IMR-90 (cell line): ENCODE measurements around the gene COL23A1. TPM values are rescaled to one million over a fixed set of nuclear protein-coding genes. Genes with fewer than 3 reads are reported as not detected.

Experiments used
- ATAC-seq: fragments of 200-7000 bp; cut with Tn5 transposase; 2 replicates; pipeline ENCODE4 v1.9.1; 2020; ENCODE audit warnings: low read depth, mild to moderate bottlenecking, moderate library complexity
- BruUV-seq: library from RNA; stranded (reverse); fragments of 400-500 nt; replicated peaks from 2 replicates; lab custom pipeline; 2021; lab: Mats Ljungman, UMichigan
- CTCF ChIA-PET: fragments of 300-600 bp; formaldehyde crosslinking; extraction: SDS; loops from one replicate; lab custom pipeline; 2021; ENCODE audit warnings: antibody characterized with exemption; lab: Yijun Ruan, JAX
- POLR2A ChIA-PET: fragments of 300-600 bp; sonication (Branson Sonifier 250); formaldehyde crosslinking; loops from one replicate; lab custom pipeline; 2022; ENCODE audit warnings: antibody characterized with exemption; ENCODE audit not compliant: unreplicated experiment; lab: Charles Lee
- DNase-seq: peaks from one replicate; pipeline ENCODE4 v3.0.0; 2013
- H2AFZ ChIP-seq: replicated peaks from 2 replicates; pipeline ENCODE3; 2013; ENCODE audit warnings: low read length, mild to moderate bottlenecking; ENCODE audit not compliant: poor library complexity
- H2AK5ac ChIP-seq: 2 replicates; pipeline ENCODE4 v1.6.1; 2013; ENCODE audit warnings: low read depth, low read length, inconsistent platforms
- H2AK9ac ChIP-seq: replicated peaks from 2 replicates; pipeline ENCODE3; 2013; ENCODE audit warnings: mild to moderate bottlenecking, low read depth, low read length, moderate library complexity; ENCODE audit not compliant: poor library complexity
- H2BK120ac ChIP-seq: 2 replicates; pipeline ENCODE4 v1.6.1; 2013; ENCODE audit warnings: low read depth, low read length, inconsistent platforms
- H2BK15ac ChIP-seq: 3 replicates; pipeline ENCODE4 v1.6.1; 2013; ENCODE audit warnings: low read depth, low read length, inconsistent platforms
- H2BK20ac ChIP-seq: 2 replicates; pipeline ENCODE4 v1.6.1; 2013; ENCODE audit warnings: low read depth, mild to moderate bottlenecking, inconsistent platforms, low read length, moderate library complexity
- H2BK5ac ChIP-seq: 2 replicates; pipeline ENCODE4 v1.6.1; 2013; ENCODE audit warnings: mild to moderate bottlenecking, low read depth, low read length, inconsistent platforms; ENCODE audit not compliant: poor library complexity, severe bottlenecking
- H3K14ac ChIP-seq: replicated peaks from 2 replicates; pipeline ENCODE4 v1.6.1; 2013; ENCODE audit warnings: low read depth, low read length, inconsistent platforms
- H3K18ac ChIP-seq: 2 replicates; pipeline ENCODE4 v1.6.1; 2013; ENCODE audit warnings: low read depth, low read length, control low read depth
- H3K23ac ChIP-seq: 2 replicates; pipeline ENCODE4 v1.6.1; 2013; ENCODE audit warnings: low read depth, low read length, inconsistent platforms
- H3K27ac ChIP-seq: 2 replicates; pipeline ENCODE4 v1.5.1; 2013; ENCODE audit warnings: mild to moderate bottlenecking, control low read depth, low read length; ENCODE audit not compliant: insufficient read depth
- H3K27me3 ChIP-seq: 2 replicates; pipeline ENCODE4 v1.6.1; 2013; ENCODE audit warnings: low read length; ENCODE audit not compliant: control insufficient read depth, insufficient read depth
- H3K36me3 ChIP-seq: 2 replicates; pipeline ENCODE4 v1.6.1; 2013; ENCODE audit warnings: low read length, mixed read lengths; ENCODE audit not compliant: control insufficient read depth, insufficient read depth
- H3K4ac ChIP-seq: 2 replicates; pipeline ENCODE4 v1.6.1; 2013; ENCODE audit warnings: low read depth, low read length, inconsistent platforms
- H3K4me1 ChIP-seq: 2 replicates; pipeline ENCODE4 v1.6.1; 2013; ENCODE audit warnings: low read length, mixed read lengths; ENCODE audit not compliant: control insufficient read depth, insufficient read depth
- H3K4me2 ChIP-seq: 2 replicates; pipeline ENCODE4 v1.6.1; 2013; ENCODE audit warnings: low read depth, mild to moderate bottlenecking, control low read depth, low read length, moderate library complexity
- H3K4me3 ChIP-seq: 2 replicates; pipeline ENCODE4 v1.5.1; 2013; ENCODE audit warnings: low read depth, mild to moderate bottlenecking, control low read depth, low read length, moderate library complexity; ENCODE audit not compliant: insufficient read depth
- H3K56ac ChIP-seq: 2 replicates; pipeline ENCODE4 v1.6.1; 2013; ENCODE audit warnings: low read length, inconsistent platforms; ENCODE audit not compliant: insufficient read depth; ENCODE audit errors: extremely low read depth
- H3K79me1 ChIP-seq, 2 experiments: 2 replicates each; pipeline ENCODE4 v1.6.1; 2013; ENCODE audit warnings: low read length in 2 of 2, inconsistent platforms in 1 of 2, low read depth in 1 of 2
- H3K9ac ChIP-seq: 2 replicates; pipeline ENCODE4 v1.6.1; 2013; ENCODE audit warnings: low read depth, low read length, control low read depth
- H3K9me1 ChIP-seq: 2 replicates; pipeline ENCODE4 v1.6.1; 2013; ENCODE audit warnings: low read length, inconsistent platforms; ENCODE audit not compliant: insufficient read depth
- H3K9me3 ChIP-seq: 2 replicates; pipeline ENCODE4 v1.6.1; 2013; ENCODE audit warnings: low read length; ENCODE audit not compliant: control insufficient read depth, insufficient read depth
- H4K20me1 ChIP-seq: 2 replicates; pipeline ENCODE4 v1.6.1; 2013; ENCODE audit warnings: low read length, inconsistent platforms; ENCODE audit not compliant: insufficient read depth
- H4K5ac ChIP-seq: 2 replicates; pipeline ENCODE4 v1.6.1; 2013; ENCODE audit warnings: mild to moderate bottlenecking, low read depth, low read length, control low read depth
- H4K8ac ChIP-seq, 2 experiments: 2 replicates each; pipeline ENCODE4 v1.6.1; 2013; ENCODE audit warnings: low read depth in 2 of 2, low read length in 2 of 2, control low read depth in 1 of 2, inconsistent platforms in 1 of 2
- H4K91ac ChIP-seq: 2 replicates; pipeline ENCODE4 v1.6.1; 2013; ENCODE audit warnings: low read depth, low read length, inconsistent platforms; ENCODE audit not compliant: insufficient read depth
- BHLHE40 ChIP-seq: fragments of 150-350 bp; IDR thresholded peaks from 2 replicates; pipeline ENCODE4 v1.6.1; 2016; ENCODE audit warnings: mild to moderate bottlenecking, low read depth, low read length
- CEBPB ChIP-seq: IDR thresholded peaks from 2 replicates; pipeline ENCODE4 v1.6.1; 2012; ENCODE audit warnings: low read depth, low read length, improper control_type of control experiment
- CHD1 ChIP-seq: IDR thresholded peaks from 2 replicates; pipeline ENCODE4 v1.6.1; 2012; ENCODE audit warnings: low read depth, low read length, improper control_type of control experiment
- CTCF ChIP-seq: conservative IDR thresholded peaks from 2 replicates; pipeline ENCODE4 v1.5.1; 2012; ENCODE audit warnings: mild to moderate bottlenecking, low read depth, low read length, improper control_type of control experiment
- ELK1 ChIP-seq: fragments of 150-350 bp; IDR thresholded peaks from 2 replicates; pipeline ENCODE4 v1.6.1; 2016; ENCODE audit warnings: low read depth, mild to moderate bottlenecking, low read length, moderate library complexity, borderline replicate concordance
- FOS ChIP-seq: fragments of 150-350 bp; IDR thresholded peaks from 2 replicates; pipeline ENCODE4 v1.6.1; 2016; ENCODE audit warnings: low read depth, low read length
- MAFK ChIP-seq: IDR thresholded peaks from 2 replicates; pipeline ENCODE4 v1.6.1; 2012; ENCODE audit warnings: low read depth, low read length, improper control_type of control experiment
- MAZ ChIP-seq: IDR thresholded peaks from 2 replicates; pipeline ENCODE4 v1.6.1; 2012; ENCODE audit warnings: low read depth, mild to moderate bottlenecking, low read length, improper control_type of control experiment, moderate library complexity, borderline replicate concordance
- MXI1 ChIP-seq: IDR thresholded peaks from 2 replicates; pipeline ENCODE4 v1.6.1; 2012; ENCODE audit warnings: low read depth, mild to moderate bottlenecking, low read length, moderate library complexity, borderline replicate concordance
- NFE2L2 ChIP-seq: fragments of 150-350 bp; IDR thresholded peaks from 2 replicates; pipeline ENCODE4 v1.6.1; 2016; ENCODE audit warnings: low read depth, mild to moderate bottlenecking, low read length
- POLR2A ChIP-seq: IDR thresholded peaks from 2 replicates; pipeline ENCODE4 v1.6.1; 2012; ENCODE audit warnings: mild to moderate bottlenecking, low read depth, low read length
- RAD21 ChIP-seq: IDR thresholded peaks from 2 replicates; pipeline ENCODE4 v1.6.1; 2012; ENCODE audit warnings: low read length, improper control_type of control experiment
- RFX5 ChIP-seq: IDR thresholded peaks from 2 replicates; pipeline ENCODE4 v1.8.0; 2012; ENCODE audit warnings: low read depth, mild to moderate bottlenecking, low read length, moderate library complexity
- SMC3 ChIP-seq: fragments of 150-350 bp; IDR thresholded peaks from 2 replicates; pipeline ENCODE4 v1.6.1; 2016; ENCODE audit warnings: low read depth, mild to moderate bottlenecking, antibody characterized with exemption, low read length, moderate library complexity
- USF2 ChIP-seq: fragments of 150-350 bp; IDR thresholded peaks from 2 replicates; pipeline ENCODE4 v1.6.1; 2017; ENCODE audit warnings: mild to moderate bottlenecking, antibody characterized with exemption, low read length, low read depth
- WGBS, 2 experiments: methylation state at CpG; one replicate each; pipeline versions ENCODE4 v1.1.5 to v1.1.7; 2013; ENCODE audit warnings: missing lambda C conversion rate in 2 of 2; ENCODE audit not compliant: insufficient read length in 1 of 2; ENCODE audit errors: extremely low coverage in 2 of 2; 5-methylcytosine and 5-hydroxymethylcytosine counted together
- dilution Hi-C: fragments of 300-500 bp; cut with HindIII; formaldehyde crosslinking; loops from one replicate; pipeline ENCODE4 v1.14.3; 2018; ENCODE audit warnings: low sequenced_read_pairs; ENCODE audit not compliant: unreplicated experiment
- in situ Hi-C: fragments of 300-500 bp; cut with MboI; formaldehyde crosslinking; loops from 3 replicates; pipeline ENCODE4 v1.14.3; 2019; ENCODE audit warnings: low sequenced_read_pairs, inconsistent platforms, mixed read lengths
- intact Hi-C: fragments of 100-400 bp; cut with micrococcal nuclease; formaldehyde crosslinking; loops from 2 replicates; pipeline ENCODE4 v1.10.0; 2022
- polyA plus RNA-seq, 3 experiments: library from polyadenylated mRNA; depleted of rRNA; stranded (reverse); fragments of >200 nt; gene quantifications; 2 replicates each; pipeline ENCODE4 v1.2.3, GENCODE V29; 2012; ENCODE audit warnings: low replicate concordance in 1 of 3
- total RNA-seq: library from RNA; depleted of rRNA; stranded (reverse); fragments of >200 nt; gene quantifications from 2 replicates; pipeline ENCODE4 v1.2.3, GENCODE V29; 2012

COL23A1 gene
- total and polyA plus RNA-seq, 2 of the 4 experiments (the other 2 are of a cell fraction) = not detected

GRCh38 chr5:178245389-178245788 lies 344.8 kb downstream of the COL23A1 start:
- Histone ChIP-seq H3K27ac (no peak overlapping the region), H3K9ac (no peak overlapping the region), H3K4me2 (no peak overlapping the region), H3K56ac (no peak overlapping the region), H2AFZ (no peak overlapping the region), H4K91ac (no peak overlapping the region), H3K14ac (no peak overlapping the region), H3K23ac (no peak overlapping the region), H3K18ac (no peak overlapping the region), H4K20me1 (no peaks in the 10 kb centered on the region), H3K9me1 (no peaks in the 10 kb centered on the region), H3K4me3 (no peak overlapping the region), H4K5ac (no peak overlapping the region), H3K36me3 (no peaks in the 10 kb centered on the region), H3K4me1 (peaks cover 2% of the 10 kb centered on the region; the same call in 1 of the 2 replicates), H2BK5ac (no peak overlapping the region), H3K9me3 (no peaks in the 10 kb centered on the region), H2AK9ac (peak overlapping the region; percentile 28), H3K27me3 (peaks cover 3% of the 10 kb centered on the region; the same call in 1 of the 2 replicates), H2AK5ac (no peak overlapping the region), H3K4ac (no peak overlapping the region), H3K79me1 (no peaks in the 10 kb centered on the region), H4K8ac (no peak overlapping the region), H2BK15ac (no peak overlapping the region), H2BK120ac (no peak overlapping the region), H2BK20ac (no peak overlapping the region)
- ChIA-PET CTCF (no interaction called here), POLR2A (no interaction called here)
- no TSS peak for BruUV-seq
- dilution Hi-C loops = no loop called here
- in situ Hi-C loops = no loop called here
- intact Hi-C loops = no loop called here
- ATAC-seq = no peak
- DNase-seq = no peak
- TF ChIP-seq CTCF = no peak
- no peak for TF ChIP-seq RAD21
- no peak for TF ChIP-seq RFX5
- no peak for TF ChIP-seq MXI1
- no peak for TF ChIP-seq SMC3
- no peak for TF ChIP-seq CHD1
- no peak for TF ChIP-seq MAZ
- TF ChIP-seq MAFK = no peak
- TF ChIP-seq FOS = no peak
- TF ChIP-seq USF2 = no peak
- TF ChIP-seq ELK1 = no peak
- no peak for TF ChIP-seq BHLHE40
- TF ChIP-seq CEBPB = no peak
- TF ChIP-seq NFE2L2 = no peak
- no peak for TF ChIP-seq POLR2A
- 64% methylated on average over 1 of the region's 2 CpGs; no CpG with 5 or more reads in 1 of the 2 experiments for WGBS, 2 experiments
